Hepatocyte (in vitro differentiated cells): ENCODE results near the gene RFTN1.

Experiments
- EZH2 ChIP-seq: fragments of 200-600 bp; sonication (generic); IDR thresholded peaks from 2 replicates; pipeline ENCODE4 v1.6.1; 2016; ENCODE audit warnings: antibody characterized with exemption, mild to moderate bottlenecking, borderline replicate concordance
- EZH2phosphoT487 ChIP-seq: fragments of 200-600 bp; sonication (generic); IDR thresholded peaks from one replicate; pipeline ENCODE4 v1.6.1; 2018; ENCODE audit warnings: antibody characterized with exemption, mild to moderate bottlenecking, low read depth, moderate library complexity; ENCODE audit not compliant: unreplicated experiment, severe bottlenecking
- TF ChIP-seq, protein P1 (sequence below): fragments of 200-600 bp; sonication (generic); IDR thresholded peaks from 2 replicates; pipeline ENCODE4 v1.5.1; 2016; ENCODE audit warnings: antibody characterized with exemption, mild to moderate bottlenecking; ENCODE audit not compliant: poor library complexity

DNA sequence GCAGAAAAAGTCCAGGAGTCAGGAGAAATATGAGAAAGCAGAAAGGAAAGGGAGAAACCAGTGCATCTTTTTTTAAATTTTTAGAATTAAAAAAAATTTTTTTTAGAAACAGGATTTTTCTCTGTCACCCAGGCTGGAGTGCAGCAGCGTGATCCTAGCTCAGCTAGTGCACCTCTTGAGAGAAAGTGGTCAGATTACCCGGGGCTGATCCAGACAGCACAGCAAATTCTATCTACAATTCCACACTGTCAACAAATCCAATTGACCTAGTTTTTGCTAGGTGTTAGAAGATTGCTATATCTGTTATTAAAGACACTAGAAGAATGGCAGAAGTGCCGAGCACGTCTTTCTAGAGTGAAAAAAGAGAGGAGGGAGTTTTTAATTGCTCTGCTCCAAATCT is 117.3 kb downstream of the RFTN1 start:
- TF ChIP-seq EZH2 (no peak), EZH2phosphoT487 (no peak)
- TF ChIP-seq, protein P1, sequence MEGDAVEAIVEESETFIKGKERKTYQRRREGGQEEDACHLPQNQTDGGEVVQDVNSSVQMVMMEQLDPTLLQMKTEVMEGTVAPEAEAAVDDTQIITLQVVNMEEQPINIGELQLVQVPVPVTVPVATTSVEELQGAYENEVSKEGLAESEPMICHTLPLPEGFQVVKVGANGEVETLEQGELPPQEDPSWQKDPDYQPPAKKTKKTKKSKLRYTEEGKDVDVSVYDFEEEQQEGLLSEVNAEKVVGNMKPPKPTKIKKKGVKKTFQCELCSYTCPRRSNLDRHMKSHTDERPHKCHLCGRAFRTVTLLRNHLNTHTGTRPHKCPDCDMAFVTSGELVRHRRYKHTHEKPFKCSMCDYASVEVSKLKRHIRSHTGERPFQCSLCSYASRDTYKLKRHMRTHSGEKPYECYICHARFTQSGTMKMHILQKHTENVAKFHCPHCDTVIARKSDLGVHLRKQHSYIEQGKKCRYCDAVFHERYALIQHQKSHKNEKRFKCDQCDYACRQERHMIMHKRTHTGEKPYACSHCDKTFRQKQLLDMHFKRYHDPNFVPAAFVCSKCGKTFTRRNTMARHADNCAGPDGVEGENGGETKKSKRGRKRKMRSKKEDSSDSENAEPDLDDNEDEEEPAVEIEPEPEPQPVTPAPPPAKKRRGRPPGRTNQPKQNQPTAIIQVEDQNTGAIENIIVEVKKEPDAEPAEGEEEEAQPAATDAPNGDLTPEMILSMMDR = no peak
